IMR-90 (cell line): ENCODE data around the gene KCNF1. TPM values are rescaled to one million over a fixed set of nuclear protein-coding genes. Genes with fewer than 3 reads are reported as not detected.
A peak's percentile ranks its signal among the peaks of the same experiment; 100 is the strongest.

Experiments used
- ATAC-seq: fragments of 200-7000 bp; cut with Tn5 transposase; 2 replicates; pipeline ENCODE4 v1.9.1; 2020; ENCODE audit warnings: low read depth, mild to moderate bottlenecking, moderate library complexity
- BruUV-seq: library from RNA; stranded (reverse); fragments of 400-500 nt; replicated peaks from 2 replicates; lab custom pipeline; 2021; lab: Mats Ljungman, UMichigan
- CTCF ChIA-PET: fragments of 300-600 bp; formaldehyde crosslinking; extraction: SDS; loops from one replicate; lab custom pipeline; 2021; ENCODE audit warnings: antibody characterized with exemption; lab: Yijun Ruan, JAX
- POLR2A ChIA-PET: fragments of 300-600 bp; sonication (Branson Sonifier 250); formaldehyde crosslinking; loops from one replicate; lab custom pipeline; 2022; ENCODE audit warnings: antibody characterized with exemption; ENCODE audit not compliant: unreplicated experiment; lab: Charles Lee
- DNase-seq: peaks from one replicate; pipeline ENCODE4 v3.0.0; 2013
- H2AFZ ChIP-seq: replicated peaks from 2 replicates; pipeline ENCODE3; 2013; ENCODE audit warnings: low read length, mild to moderate bottlenecking; ENCODE audit not compliant: poor library complexity
- H2AK5ac ChIP-seq: 2 replicates; pipeline ENCODE4 v1.6.1; 2013; ENCODE audit warnings: low read depth, low read length, inconsistent platforms
- H2AK9ac ChIP-seq: replicated peaks from 2 replicates; pipeline ENCODE3; 2013; ENCODE audit warnings: mild to moderate bottlenecking, low read depth, low read length, moderate library complexity; ENCODE audit not compliant: poor library complexity
- H2BK120ac ChIP-seq: 2 replicates; pipeline ENCODE4 v1.6.1; 2013; ENCODE audit warnings: low read depth, low read length, inconsistent platforms
- H2BK15ac ChIP-seq: 3 replicates; pipeline ENCODE4 v1.6.1; 2013; ENCODE audit warnings: low read depth, low read length, inconsistent platforms
- H2BK20ac ChIP-seq: 2 replicates; pipeline ENCODE4 v1.6.1; 2013; ENCODE audit warnings: low read depth, mild to moderate bottlenecking, inconsistent platforms, low read length, moderate library complexity
- H2BK5ac ChIP-seq: 2 replicates; pipeline ENCODE4 v1.6.1; 2013; ENCODE audit warnings: mild to moderate bottlenecking, low read depth, low read length, inconsistent platforms; ENCODE audit not compliant: poor library complexity, severe bottlenecking
- H3K14ac ChIP-seq: replicated peaks from 2 replicates; pipeline ENCODE4 v1.6.1; 2013; ENCODE audit warnings: low read depth, low read length, inconsistent platforms
- H3K18ac ChIP-seq: 2 replicates; pipeline ENCODE4 v1.6.1; 2013; ENCODE audit warnings: low read depth, low read length, control low read depth
- H3K23ac ChIP-seq: 2 replicates; pipeline ENCODE4 v1.6.1; 2013; ENCODE audit warnings: low read depth, low read length, inconsistent platforms
- H3K27ac ChIP-seq: 2 replicates; pipeline ENCODE4 v1.5.1; 2013; ENCODE audit warnings: mild to moderate bottlenecking, control low read depth, low read length; ENCODE audit not compliant: insufficient read depth
- H3K27me3 ChIP-seq: 2 replicates; pipeline ENCODE4 v1.6.1; 2013; ENCODE audit warnings: low read length; ENCODE audit not compliant: control insufficient read depth, insufficient read depth
- H3K36me3 ChIP-seq: 2 replicates; pipeline ENCODE4 v1.6.1; 2013; ENCODE audit warnings: low read length, mixed read lengths; ENCODE audit not compliant: control insufficient read depth, insufficient read depth
- H3K4ac ChIP-seq: 2 replicates; pipeline ENCODE4 v1.6.1; 2013; ENCODE audit warnings: low read depth, low read length, inconsistent platforms
- H3K4me1 ChIP-seq: 2 replicates; pipeline ENCODE4 v1.6.1; 2013; ENCODE audit warnings: low read length, mixed read lengths; ENCODE audit not compliant: control insufficient read depth, insufficient read depth
- H3K4me2 ChIP-seq: 2 replicates; pipeline ENCODE4 v1.6.1; 2013; ENCODE audit warnings: low read depth, mild to moderate bottlenecking, control low read depth, low read length, moderate library complexity
- H3K4me3 ChIP-seq: 2 replicates; pipeline ENCODE4 v1.5.1; 2013; ENCODE audit warnings: low read depth, mild to moderate bottlenecking, control low read depth, low read length, moderate library complexity; ENCODE audit not compliant: insufficient read depth
- H3K56ac ChIP-seq: 2 replicates; pipeline ENCODE4 v1.6.1; 2013; ENCODE audit warnings: low read length, inconsistent platforms; ENCODE audit not compliant: insufficient read depth; ENCODE audit errors: extremely low read depth
- H3K79me1 ChIP-seq, 2 experiments: 2 replicates each; pipeline ENCODE4 v1.6.1; 2013; ENCODE audit warnings: low read length in 2 of 2, inconsistent platforms in 1 of 2, low read depth in 1 of 2
- H3K9ac ChIP-seq: 2 replicates; pipeline ENCODE4 v1.6.1; 2013; ENCODE audit warnings: low read depth, low read length, control low read depth
- H3K9me1 ChIP-seq: 2 replicates; pipeline ENCODE4 v1.6.1; 2013; ENCODE audit warnings: low read length, inconsistent platforms; ENCODE audit not compliant: insufficient read depth
- H3K9me3 ChIP-seq: 2 replicates; pipeline ENCODE4 v1.6.1; 2013; ENCODE audit warnings: low read length; ENCODE audit not compliant: control insufficient read depth, insufficient read depth
- H4K20me1 ChIP-seq: 2 replicates; pipeline ENCODE4 v1.6.1; 2013; ENCODE audit warnings: low read length, inconsistent platforms; ENCODE audit not compliant: insufficient read depth
- H4K5ac ChIP-seq: 2 replicates; pipeline ENCODE4 v1.6.1; 2013; ENCODE audit warnings: mild to moderate bottlenecking, low read depth, low read length, control low read depth
- H4K8ac ChIP-seq, 2 experiments: 2 replicates each; pipeline ENCODE4 v1.6.1; 2013; ENCODE audit warnings: low read depth in 2 of 2, low read length in 2 of 2, control low read depth in 1 of 2, inconsistent platforms in 1 of 2
- H4K91ac ChIP-seq: 2 replicates; pipeline ENCODE4 v1.6.1; 2013; ENCODE audit warnings: low read depth, low read length, inconsistent platforms; ENCODE audit not compliant: insufficient read depth
- BHLHE40 ChIP-seq: fragments of 150-350 bp; IDR thresholded peaks from 2 replicates; pipeline ENCODE4 v1.6.1; 2016; ENCODE audit warnings: mild to moderate bottlenecking, low read depth, low read length
- ELK1 ChIP-seq: fragments of 150-350 bp; IDR thresholded peaks from 2 replicates; pipeline ENCODE4 v1.6.1; 2016; ENCODE audit warnings: low read depth, mild to moderate bottlenecking, low read length, moderate library complexity, borderline replicate concordance
- FOS ChIP-seq: fragments of 150-350 bp; IDR thresholded peaks from 2 replicates; pipeline ENCODE4 v1.6.1; 2016; ENCODE audit warnings: low read depth, low read length
- MAFK ChIP-seq: IDR thresholded peaks from 2 replicates; pipeline ENCODE4 v1.6.1; 2012; ENCODE audit warnings: low read depth, low read length, improper control_type of control experiment
- MAZ ChIP-seq: IDR thresholded peaks from 2 replicates; pipeline ENCODE4 v1.6.1; 2012; ENCODE audit warnings: low read depth, mild to moderate bottlenecking, low read length, improper control_type of control experiment, moderate library complexity, borderline replicate concordance
- MXI1 ChIP-seq: IDR thresholded peaks from 2 replicates; pipeline ENCODE4 v1.6.1; 2012; ENCODE audit warnings: low read depth, mild to moderate bottlenecking, low read length, moderate library complexity, borderline replicate concordance
- POLR2A ChIP-seq: IDR thresholded peaks from 2 replicates; pipeline ENCODE4 v1.6.1; 2012; ENCODE audit warnings: mild to moderate bottlenecking, low read depth, low read length
- RCOR1 ChIP-seq: IDR thresholded peaks from 2 replicates; pipeline ENCODE4 v1.6.1; 2012; ENCODE audit warnings: mild to moderate bottlenecking, low read length, improper control_type of control experiment; ENCODE audit not compliant: insufficient replicate concordance
- SMC3 ChIP-seq: fragments of 150-350 bp; IDR thresholded peaks from 2 replicates; pipeline ENCODE4 v1.6.1; 2016; ENCODE audit warnings: low read depth, mild to moderate bottlenecking, antibody characterized with exemption, low read length, moderate library complexity
- USF2 ChIP-seq: fragments of 150-350 bp; IDR thresholded peaks from 2 replicates; pipeline ENCODE4 v1.6.1; 2017; ENCODE audit warnings: mild to moderate bottlenecking, antibody characterized with exemption, low read length, low read depth
- WGBS, 2 experiments: methylation state at CpG; one replicate each; pipeline versions ENCODE4 v1.1.5 to v1.1.7; 2013; ENCODE audit warnings: missing lambda C conversion rate in 2 of 2; ENCODE audit not compliant: insufficient read length in 1 of 2; ENCODE audit errors: extremely low coverage in 2 of 2; 5-methylcytosine and 5-hydroxymethylcytosine counted together
- dilution Hi-C: fragments of 300-500 bp; cut with HindIII; formaldehyde crosslinking; loops from one replicate; pipeline ENCODE4 v1.14.3; 2018; ENCODE audit warnings: low sequenced_read_pairs; ENCODE audit not compliant: unreplicated experiment
- in situ Hi-C: fragments of 300-500 bp; cut with MboI; formaldehyde crosslinking; loops from 3 replicates; pipeline ENCODE4 v1.14.3; 2019; ENCODE audit warnings: low sequenced_read_pairs, inconsistent platforms, mixed read lengths
- intact Hi-C: fragments of 100-400 bp; cut with micrococcal nuclease; formaldehyde crosslinking; loops from 2 replicates; pipeline ENCODE4 v1.10.0; 2022
- polyA plus RNA-seq, 3 experiments: library from polyadenylated mRNA; depleted of rRNA; stranded (reverse); fragments of >200 nt; gene quantifications; 2 replicates each; pipeline ENCODE4 v1.2.3, GENCODE V29; 2012; ENCODE audit warnings: low replicate concordance in 1 of 3
- total RNA-seq: library from RNA; depleted of rRNA; stranded (reverse); fragments of >200 nt; gene quantifications from 2 replicates; pipeline ENCODE4 v1.2.3, GENCODE V29; 2012

Gene KCNF1
- total and polyA plus RNA-seq, 2 of the 4 experiments (the other 2 are of a cell fraction): 0.54 to 1.4 TPM

GRCh38 chr2:10957391-10957790, 45.7 kb downstream of the KCNF1 start:
- Histone ChIP-seq H4K20me1 (no peaks in the 10 kb centered on the region), H3K23ac (peak overlapping the region; percentile 13; the same call in 1 of the 2 replicates), H3K36me3 (no peaks in the 10 kb centered on the region), H2BK15ac (peak overlapping the region; percentile 7; the same call in 1 of the 3 replicates), H2AFZ (peak overlapping the region; percentile 77), H3K9ac (no peak overlapping the region), H2AK9ac (peak overlapping the region; percentile 22), H3K4ac (peak overlapping the region; percentile 58; the same call in 1 of the 2 replicates), H4K5ac (no peak overlapping the region), H2BK5ac (no peak overlapping the region), H3K9me1 (peaks cover 18% of the 10 kb centered on the region), H3K9me3 (no peaks in the 10 kb centered on the region), H3K4me3 (no peak overlapping the region), H3K18ac (no peak overlapping the region), H3K4me2 (no peak overlapping the region), H2BK20ac (peak overlapping the region; percentile 85), H3K27ac (no peak overlapping the region; the same call in 1 of the 2 replicates), H4K91ac (peak overlapping the region; percentile 30), H3K56ac (no peak overlapping the region), H3K14ac (peak overlapping the region; percentile 38), H2AK5ac (peak overlapping the region; percentile 93), H3K79me1 (no peaks in the 10 kb centered on the region), H3K27me3 (no peaks in the 10 kb centered on the region), H4K8ac (peak overlapping the region in 1 of 2 experiments; percentile 72; a peak in 1 of 4 replicates), H2BK120ac (peak overlapping the region; percentile 89), H3K4me1 (peaks cover 12% of the 10 kb centered on the region)
- ChIA-PET CTCF (no interaction called here), POLR2A (no interaction called here)
- intact Hi-C loops: no loop called here
- no TSS peak for BruUV-seq
- in situ Hi-C loops: no loop called here
- dilution Hi-C loops: no loop called here
- ATAC-seq: peak; percentile 63
- TF ChIP-seq MXI1 (no peak), USF2 (no peak), BHLHE40 (no peak), POLR2A (no peak), MAFK (no peak), MAZ (no peak), ELK1 (no peak), RCOR1 (no peak), FOS (no peak), SMC3 (no peak)
- DNase-seq: peak; percentile 68
- WGBS, 2 experiments: 24% methylated on average over 2 of the region's 3 CpGs; no CpG with 5 or more reads in 1 of the 2 experiments
